ENCODE measurements around the gene RASL11A. TPM values are rescaled to one million over a fixed set of nuclear protein-coding genes. Genes with fewer than 3 reads are reported as not detected.
"Not testable (repeated sequence)": the region's sequence is repeated elsewhere in the genome, so short reads cannot be mapped to it uniquely, and the experiment has no call there.

The RASL11A gene, protein sequence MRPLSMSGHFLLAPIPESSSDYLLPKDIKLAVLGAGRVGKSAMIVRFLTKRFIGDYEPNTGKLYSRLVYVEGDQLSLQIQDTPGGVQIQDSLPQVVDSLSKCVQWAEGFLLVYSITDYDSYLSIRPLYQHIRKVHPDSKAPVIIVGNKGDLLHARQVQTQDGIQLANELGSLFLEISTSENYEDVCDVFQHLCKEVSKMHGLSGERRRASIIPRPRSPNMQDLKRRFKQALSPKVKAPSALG
- 1.2 TPM for polyA plus RNA-seq (2013, experiment 1 of 2)
- 1.2 TPM for polyA plus RNA-seq (2013, experiment 2 of 2)

DNA sequence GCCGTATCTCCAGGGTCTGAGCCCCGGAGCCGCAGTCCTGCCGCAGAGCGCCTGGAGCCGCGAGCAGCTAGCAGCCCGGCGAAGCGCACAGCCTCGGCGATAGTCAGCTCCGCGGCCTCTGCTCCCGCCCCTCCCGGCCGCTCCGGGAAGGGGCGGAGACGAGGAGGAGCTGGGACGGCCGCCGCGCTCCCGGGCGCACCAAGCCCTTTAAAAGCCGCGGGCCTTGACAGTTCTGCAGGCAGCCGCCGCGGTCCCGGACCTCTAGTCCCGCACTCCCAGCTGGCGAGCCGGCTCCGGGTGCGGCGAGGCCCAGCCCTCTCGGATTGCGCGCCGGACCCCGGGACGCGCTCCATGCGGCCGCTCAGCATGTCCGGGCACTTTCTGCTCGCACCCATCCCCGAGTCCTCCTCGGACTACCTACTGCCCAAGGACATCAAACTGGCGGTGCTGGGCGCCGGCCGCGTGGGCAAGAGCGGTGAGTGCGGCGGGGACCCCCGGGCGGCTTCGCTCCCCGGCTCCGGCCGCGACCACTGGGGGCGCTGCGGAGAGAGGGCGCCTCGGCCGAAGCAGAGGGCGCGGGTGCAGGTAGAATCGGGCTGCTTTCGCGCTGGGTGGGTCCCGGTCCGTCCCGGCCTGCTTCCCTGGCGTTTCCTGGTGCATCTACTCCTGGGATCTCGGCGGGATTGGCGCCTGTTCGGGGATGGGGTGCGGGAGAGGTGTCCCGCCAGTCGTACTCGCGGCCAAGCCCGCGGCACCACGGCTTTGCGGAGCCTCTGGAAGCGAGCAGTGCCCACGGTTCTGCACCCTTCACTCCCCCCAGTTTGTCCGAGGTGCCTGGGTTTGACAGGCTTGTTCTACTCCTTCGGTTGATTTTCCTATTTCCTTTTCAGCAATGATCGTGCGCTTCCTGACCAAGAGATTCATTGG is at the start of gene RASL11A:
RASL11A (plus strand) TSS at position 237 of the 927 bp plus-strand sequence; CDS start at position 352, 115 bp downstream.
- H3K4me3 ChIP-seq (ENCODE audit: low read length) = peak within 1 kb of the TSS; percentile 72

DNA sequence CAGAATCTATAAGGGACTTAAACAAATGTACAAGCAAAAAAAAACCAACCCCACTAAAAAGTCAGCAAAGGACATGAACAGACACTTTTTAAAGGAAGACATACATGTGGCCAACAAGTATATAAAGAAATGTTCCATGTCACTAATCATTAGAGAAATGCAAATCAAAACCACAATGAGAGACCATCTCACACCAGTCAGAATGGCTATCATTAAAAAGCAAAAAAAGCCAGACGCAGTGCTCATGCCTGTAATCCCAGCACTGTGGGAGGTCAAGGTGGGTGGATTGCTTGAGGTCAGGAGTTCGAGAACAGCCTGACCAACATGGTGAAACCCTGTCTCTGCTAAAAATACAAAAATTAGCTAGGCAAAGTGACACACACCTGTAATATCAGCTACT is 48.5 kb upstream of the RASL11A start:
- not testable (repeated sequence) for H3K4me3 ChIP-seq (ENCODE audit: low read length)

More for the DNA sequence above, at the start of gene RASL11A:
- Histone ChIP-seq H3K9me3 (ENCODE audit: insufficient read depth, low read depth, low read length) (no peaks in the 10 kb centered on the region), H3K36me3 (ENCODE audit: insufficient read depth, low read length) (no peaks in the 10 kb centered on the region), H3K4me1 (ENCODE audit: insufficient read depth, low read length) (no peaks in the 10 kb centered on the region), H3K27me3 (ENCODE audit: insufficient read depth, low read length) (peaks cover 36% of the 10 kb centered on the region), H3K9ac (ENCODE audit: low read depth, low read length) (peak within 1 kb of the TSS; percentile 63), H3K27ac (ENCODE audit: low read depth, low read length) (no peak within 1 kb of the TSS)
- 2% methylated on average over 99 of the region's 99 CpGs for WGBS

DNA sequence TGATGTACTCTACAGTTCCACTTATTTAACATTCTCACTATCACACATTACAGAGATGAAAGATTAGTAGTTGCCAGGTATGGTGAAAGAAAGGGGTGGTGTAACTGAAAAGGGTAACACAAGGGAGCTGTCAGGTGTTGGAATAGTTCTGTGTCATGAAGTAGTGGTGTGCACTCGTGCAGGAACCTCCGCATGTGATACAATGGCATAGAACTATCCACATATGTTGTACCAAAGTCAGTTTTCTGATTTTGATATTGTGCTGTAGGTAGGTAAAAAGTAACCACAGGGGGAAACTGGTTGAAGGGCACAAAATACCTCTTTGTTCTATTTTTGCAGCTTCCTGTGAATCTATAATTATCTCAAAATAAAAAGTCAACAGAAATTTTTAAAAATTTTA is 43.6 kb upstream of the RASL11A start:
- Histone ChIP-seq H3K9me3 (ENCODE audit: insufficient read depth, low read depth, low read length) (peaks cover 8% of the 10 kb centered on the region; the same call in 1 of the 2 replicates), H3K4me1 (ENCODE audit: insufficient read depth, low read length) (no peaks in the 10 kb centered on the region), H3K9ac (ENCODE audit: low read depth, low read length) (no peak overlapping the region), H3K27ac (ENCODE audit: low read depth, low read length) (no peak overlapping the region), H3K36me3 (ENCODE audit: insufficient read depth, low read length) (no peaks in the 10 kb centered on the region), H3K4me3 (ENCODE audit: low read length) (no peak overlapping the region), H3K27me3 (ENCODE audit: insufficient read depth, low read length) (no peaks in the 10 kb centered on the region)
- 82% methylated on average over 2 of the region's 2 CpGs for WGBS

More for the DNA sequence above, 48.5 kb upstream of the RASL11A start:
- H3K27me3 ChIP-seq (ENCODE audit: insufficient read depth, low read length); H3K4me1 ChIP-seq (ENCODE audit: insufficient read depth, low read length); H3K9me3 ChIP-seq (ENCODE audit: insufficient read depth, low read depth, low read length); H3K36me3 ChIP-seq (ENCODE audit: insufficient read depth, low read length); H3K9ac ChIP-seq (ENCODE audit: low read depth, low read length); H3K27ac ChIP-seq (ENCODE audit: low read depth, low read length): not testable (repeated sequence)
- WGBS = 84% methylated on average over 2 of the region's 2 CpGs

DNA sequence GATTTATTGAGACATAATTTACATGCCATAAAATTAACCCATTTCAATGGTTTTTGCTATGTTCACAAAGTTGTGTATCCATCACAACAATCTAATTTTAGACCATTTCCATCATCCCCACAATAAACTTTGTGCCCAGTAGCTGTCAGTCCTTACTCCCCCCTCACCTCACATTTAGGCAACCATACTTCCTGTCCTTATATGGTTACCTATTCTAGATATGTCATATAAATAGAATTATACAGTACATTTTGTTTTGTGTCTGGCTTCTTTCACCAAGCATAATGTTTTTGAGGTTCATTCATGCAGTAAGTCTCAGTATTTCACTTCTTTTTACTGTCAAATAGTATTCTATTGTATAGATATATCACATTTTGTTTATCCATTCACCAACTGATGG is 42.5 kb upstream of the RASL11A start:
- no peak overlapping the region for H3K27ac ChIP-seq (ENCODE audit: low read depth, low read length)
- no peak overlapping the region for H3K4me3 ChIP-seq (ENCODE audit: low read length)
- no peaks in the 10 kb centered on the region for H3K27me3 ChIP-seq (ENCODE audit: insufficient read depth, low read length)
- no peaks in the 10 kb centered on the region for H3K4me1 ChIP-seq (ENCODE audit: insufficient read depth, low read length)
- H3K9ac ChIP-seq (ENCODE audit: low read depth, low read length) = no peak overlapping the region
- peaks cover 8% of the 10 kb centered on the region; the same call in 1 of the 2 replicates for H3K9me3 ChIP-seq (ENCODE audit: insufficient read depth, low read depth, low read length)
- no peaks in the 10 kb centered on the region for H3K36me3 ChIP-seq (ENCODE audit: insufficient read depth, low read length)

DNA sequence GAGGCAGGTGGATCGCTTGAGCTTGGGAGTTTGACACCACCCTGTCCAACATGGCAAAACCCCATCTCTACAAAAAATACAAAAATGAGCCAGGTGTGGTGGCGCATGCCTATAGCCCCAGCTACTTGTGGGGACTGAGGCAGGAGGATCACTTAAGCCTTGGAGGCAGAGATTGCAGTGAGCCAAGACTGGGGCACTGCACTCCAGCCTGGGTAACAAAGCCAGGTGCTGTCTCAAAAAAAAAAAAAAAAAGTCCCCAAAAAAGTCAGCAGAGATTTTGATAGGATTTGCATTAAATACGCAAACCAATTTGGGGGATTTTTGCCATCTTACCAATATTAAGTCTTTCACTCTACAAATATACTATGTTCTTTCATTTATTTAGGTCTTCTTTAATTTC is 41.0 kb upstream of the RASL11A start:
- Histone ChIP-seq H3K4me1 (ENCODE audit: insufficient read depth, low read length) (no peaks in the 10 kb centered on the region), H3K36me3 (ENCODE audit: insufficient read depth, low read length) (no peaks in the 10 kb centered on the region)
- WGBS = 95% methylated on average over 2 of the region's 3 CpGs

DNA sequence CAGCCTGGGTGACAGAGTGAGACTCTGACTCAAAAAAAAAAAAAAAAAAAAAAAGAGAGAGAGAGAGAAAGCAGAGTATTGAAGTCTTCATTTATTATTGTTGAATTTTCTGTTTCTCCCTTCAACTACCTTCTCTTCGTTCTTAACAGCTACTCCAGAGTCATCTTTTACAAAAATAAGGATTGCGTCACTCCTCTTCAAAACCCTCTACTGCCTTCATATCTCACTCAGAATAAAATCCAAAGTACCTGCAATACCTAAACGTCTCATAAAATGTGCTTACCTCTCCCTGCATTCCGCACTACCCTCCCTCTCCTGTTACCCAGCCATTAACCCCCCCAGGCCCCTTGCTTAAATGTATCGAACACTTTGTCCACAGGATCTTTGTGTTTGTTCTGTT is 36.7 kb upstream of the RASL11A start:
- Histone ChIP-seq H3K4me3 (ENCODE audit: low read length) (no peak overlapping the region), H3K4me1 (ENCODE audit: insufficient read depth, low read length) (no peaks in the 10 kb centered on the region), H3K27me3 (ENCODE audit: insufficient read depth, low read length) (no peaks in the 10 kb centered on the region), H3K36me3 (ENCODE audit: insufficient read depth, low read length) (no peaks in the 10 kb centered on the region), H3K9me3 (ENCODE audit: insufficient read depth, low read depth, low read length) (0 out of 2 replicates have a peak, but pooled peaks cover under 1% of the 10 kb centered on the region), H3K27ac (ENCODE audit: low read depth, low read length) (no peak overlapping the region), H3K9ac (ENCODE audit: low read depth, low read length) (no peak overlapping the region)
- 88% methylated on average over 5 of the region's 5 CpGs for WGBS

More for the DNA sequence above, 41.0 kb upstream of the RASL11A start:
- peaks cover 8% of the 10 kb centered on the region; the same call in 1 of the 2 replicates for H3K9me3 ChIP-seq (ENCODE audit: insufficient read depth, low read depth, low read length)
- no peak overlapping the region for H3K9ac ChIP-seq (ENCODE audit: low read depth, low read length)
- no peak overlapping the region for H3K27ac ChIP-seq (ENCODE audit: low read depth, low read length)
- H3K27me3 ChIP-seq (ENCODE audit: insufficient read depth, low read length) = no peaks in the 10 kb centered on the region
- no peak overlapping the region for H3K4me3 ChIP-seq (ENCODE audit: low read length)

DNA sequence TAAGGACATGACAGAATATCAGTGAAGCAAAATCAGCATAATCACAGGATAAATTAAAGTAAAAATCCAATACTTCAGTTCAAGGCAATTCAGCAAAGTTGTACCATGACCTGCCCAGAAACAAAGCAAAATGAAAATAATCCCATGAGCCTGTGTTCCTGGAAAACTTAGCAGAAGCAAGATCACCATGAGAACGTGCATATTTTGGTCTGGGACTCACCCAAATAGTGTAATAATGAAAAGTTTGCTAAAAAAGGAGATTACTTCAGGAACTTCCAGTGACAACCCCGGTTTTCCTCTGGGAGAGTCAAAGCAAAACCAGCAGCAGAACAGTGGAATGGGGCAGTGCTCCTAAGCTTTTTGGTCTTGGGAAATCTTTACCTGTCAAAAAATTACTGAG is 34.2 kb upstream of the RASL11A start:
- H3K27me3 ChIP-seq (ENCODE audit: insufficient read depth, low read length) = no peaks in the 10 kb centered on the region
- H3K4me3 ChIP-seq (ENCODE audit: low read length) = no peak overlapping the region
- H3K4me1 ChIP-seq (ENCODE audit: insufficient read depth, low read length) = no peaks in the 10 kb centered on the region
- H3K27ac ChIP-seq (ENCODE audit: low read depth, low read length) = no peak overlapping the region
- no peaks in the 10 kb centered on the region for H3K36me3 ChIP-seq (ENCODE audit: insufficient read depth, low read length)
- no peak overlapping the region for H3K9ac ChIP-seq (ENCODE audit: low read depth, low read length)
- WGBS = 84% methylated on average over 2 of the region's 2 CpGs
- no peaks in the 10 kb centered on the region for H3K9me3 ChIP-seq (ENCODE audit: insufficient read depth, low read depth, low read length)

DNA sequence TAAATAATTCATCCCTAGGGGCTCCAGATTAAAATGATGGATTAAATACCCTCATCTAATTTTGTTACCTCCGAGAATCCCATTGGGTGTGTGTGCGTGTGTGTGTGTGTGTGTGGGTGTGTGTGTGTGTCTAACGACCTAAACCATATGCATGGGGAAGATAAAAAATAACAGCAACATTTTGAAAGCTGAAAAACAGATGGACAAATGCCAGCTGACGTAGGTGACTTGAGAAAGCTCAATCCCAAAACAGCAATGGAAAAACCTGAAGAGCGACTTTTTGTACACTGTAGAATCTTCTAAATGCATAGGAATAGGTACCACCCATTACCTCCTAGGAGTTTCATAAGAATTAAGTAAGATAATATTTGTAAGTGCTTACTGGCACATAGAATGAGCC is 27.9 kb upstream of the RASL11A start:
- H3K4me1 ChIP-seq (ENCODE audit: insufficient read depth, low read length) = peaks cover 24% of the 10 kb centered on the region
- H3K9ac ChIP-seq (ENCODE audit: low read depth, low read length) = no peak overlapping the region
- no peaks in the 10 kb centered on the region for H3K36me3 ChIP-seq (ENCODE audit: insufficient read depth, low read length)
- H3K4me3 ChIP-seq (ENCODE audit: low read length) = no peak overlapping the region
- H3K27ac ChIP-seq (ENCODE audit: low read depth, low read length) = no peak overlapping the region; the same call in 1 of the 2 replicates
- H3K9me3 ChIP-seq (ENCODE audit: insufficient read depth, low read depth, low read length) = no peaks in the 10 kb centered on the region
- WGBS = 94% methylated on average over 5 of the region's 5 CpGs
- H3K27me3 ChIP-seq (ENCODE audit: insufficient read depth, low read length) = no peaks in the 10 kb centered on the region

DNA sequence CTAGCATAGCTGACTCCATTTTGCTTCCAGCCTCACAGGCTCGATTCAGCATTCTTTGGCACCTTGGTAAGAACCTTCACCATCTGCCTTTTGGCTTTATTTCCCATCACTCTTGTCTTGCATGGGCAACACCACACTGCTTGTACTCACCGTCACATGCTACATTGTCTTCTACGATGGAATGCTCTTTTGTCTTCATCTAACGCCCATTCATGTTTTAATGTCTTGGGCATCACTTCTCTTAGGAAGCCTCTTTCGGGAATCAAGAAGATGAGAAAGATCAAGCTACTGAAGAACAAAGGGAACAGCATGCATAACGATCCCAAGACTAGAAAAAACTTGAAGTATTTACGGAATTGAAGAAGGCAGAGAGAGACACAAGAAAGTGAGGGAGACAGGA is 25.0 kb upstream of the RASL11A start:
- Histone ChIP-seq H3K4me3 (ENCODE audit: low read length) (no peak overlapping the region), H3K27ac (ENCODE audit: low read depth, low read length) (peak overlapping the region; percentile 55), H3K4me1 (ENCODE audit: insufficient read depth, low read length) (peaks cover 29% of the 10 kb centered on the region), H3K9me3 (ENCODE audit: insufficient read depth, low read depth, low read length) (no peaks in the 10 kb centered on the region), H3K36me3 (ENCODE audit: insufficient read depth, low read length) (no peaks in the 10 kb centered on the region), H3K27me3 (ENCODE audit: insufficient read depth, low read length) (no peaks in the 10 kb centered on the region), H3K9ac (ENCODE audit: low read depth, low read length) (peak overlapping the region; percentile 38; the same call in 1 of the 2 replicates)
- WGBS = 63% methylated on average over 7 of the region's 7 CpGs

DNA sequence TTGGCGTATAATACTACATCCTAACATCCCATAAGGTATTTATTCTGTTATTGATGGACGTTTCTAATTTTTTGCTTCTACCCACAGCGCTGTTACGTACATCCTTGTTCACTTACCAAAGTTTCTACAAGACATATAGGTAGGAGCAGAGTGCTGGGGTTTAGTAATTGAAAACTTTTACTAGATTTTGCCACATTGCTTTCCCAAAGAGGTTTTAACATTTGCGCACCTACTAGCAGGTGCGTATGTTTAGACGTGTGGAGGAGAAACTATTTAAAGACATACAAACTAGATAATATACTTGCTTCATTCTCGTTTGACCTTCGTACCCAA is 19.8 kb upstream of the RASL11A start:
- Histone ChIP-seq H3K9ac (ENCODE audit: low read depth, low read length) (peak overlapping the region; percentile 100), H3K27me3 (ENCODE audit: insufficient read depth, low read length) (no peaks in the 10 kb centered on the region), H3K4me3 (ENCODE audit: low read length) (peak overlapping the region; percentile 98), H3K27ac (ENCODE audit: low read depth, low read length) (peak overlapping the region; percentile 99), H3K4me1 (ENCODE audit: insufficient read depth, low read length) (peaks cover 21% of the 10 kb centered on the region), H3K36me3 (ENCODE audit: insufficient read depth, low read length) (peaks cover 37% of the 10 kb centered on the region), H3K9me3 (ENCODE audit: insufficient read depth, low read depth, low read length) (no peaks in the 10 kb centered on the region)
- 0% methylated on average over 3 of the region's 9 CpGs for WGBS
